ENCODE measurements around the gene IFRD1. TPM values are rescaled to one million over a fixed set of nuclear protein-coding genes. Genes with fewer than 3 reads are reported as not detected.

IFRD1 gene
- total RNA-seq = 24.6 TPM
- long read RNA-seq, transcript IFRD1-202 (12 exons, 2,290 nt) = major isoform, 45 of 59 reads
- long read RNA-seq, partial matches to known transcripts = 0 of 59 reads
- long read RNA-seq, other reads (novel, unspliced or antisense) = 12 of 59 reads

DNA sequence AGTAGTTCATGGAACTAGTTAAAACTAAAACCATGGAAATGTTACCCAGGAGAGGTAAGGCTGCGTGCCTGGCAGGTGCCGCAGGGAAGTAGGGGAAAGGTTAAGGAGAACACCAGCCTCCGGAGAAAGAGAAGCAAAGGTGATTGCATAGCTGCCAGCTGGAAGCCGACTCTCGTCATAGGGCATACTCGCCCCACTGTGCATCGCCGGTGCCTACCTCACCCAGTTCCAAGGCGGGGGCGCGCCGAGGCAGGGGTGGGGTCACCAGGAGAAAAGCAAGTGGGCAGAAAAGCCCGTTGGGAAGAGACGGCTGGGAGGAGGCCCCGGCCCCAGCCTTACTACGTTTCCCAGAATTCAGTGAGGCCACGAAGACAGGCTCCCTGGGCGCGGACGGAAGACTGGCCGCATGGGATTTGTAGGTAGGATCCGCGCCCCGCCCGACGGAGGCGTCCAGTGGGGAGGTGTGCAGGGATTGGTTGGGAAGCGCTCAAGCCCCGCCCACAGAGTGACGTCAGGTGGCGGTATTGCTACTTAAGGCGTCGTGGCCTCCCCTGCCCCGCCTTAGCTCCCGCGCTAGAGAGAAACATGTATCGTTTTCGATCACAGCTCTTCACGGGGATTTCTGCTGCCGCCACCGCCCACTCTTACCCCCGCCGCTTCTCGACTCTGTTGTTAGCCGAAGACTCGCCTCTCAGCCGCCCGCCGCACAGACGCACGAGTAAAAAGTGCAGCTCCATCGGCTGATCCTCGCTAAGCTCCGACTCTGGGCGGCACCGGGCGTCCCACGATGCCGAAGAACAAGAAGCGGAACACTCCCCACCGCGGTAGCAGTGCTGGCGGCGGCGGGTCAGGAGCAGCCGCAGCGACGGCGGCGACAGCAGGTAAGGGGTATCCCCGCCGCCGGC, at the start of gene IFRD1:
Gene IFRD1, plus strand, starts transcription at position 559 of the 905 bp plus-strand sequence. Its CDS starts 229 bp downstream, at position 788.
- H3K36me3 ChIP-seq = no peaks in the 10 kb centered on the region
- no peak for TF ChIP-seq CTCF (IDR thresholded peaks at IDR 0.05; ENCODE audit: borderline replicate concordance)
- intact Hi-C loops (cut with micrococcal nuclease) = loop anchor here (5.0 kb wide), 1 partner anchor 38 kb away; no protein-coding TSS in a partner anchor
- H3K4me1 ChIP-seq = peaks cover 57% of the 10 kb centered on the region
- H3K27me3 ChIP-seq (ENCODE audit: low read depth) = no peaks in the 10 kb centered on the region
- peak; percentile 99 for DNase-seq
- H3K4me3 ChIP-seq = peak within 1 kb of the TSS; percentile 94
- H3K27ac ChIP-seq (replicated peaks) = peak within 1 kb of the TSS; percentile 98
- no peaks in the 10 kb centered on the region for H3K9me3 ChIP-seq (replicated peaks)

DNA sequence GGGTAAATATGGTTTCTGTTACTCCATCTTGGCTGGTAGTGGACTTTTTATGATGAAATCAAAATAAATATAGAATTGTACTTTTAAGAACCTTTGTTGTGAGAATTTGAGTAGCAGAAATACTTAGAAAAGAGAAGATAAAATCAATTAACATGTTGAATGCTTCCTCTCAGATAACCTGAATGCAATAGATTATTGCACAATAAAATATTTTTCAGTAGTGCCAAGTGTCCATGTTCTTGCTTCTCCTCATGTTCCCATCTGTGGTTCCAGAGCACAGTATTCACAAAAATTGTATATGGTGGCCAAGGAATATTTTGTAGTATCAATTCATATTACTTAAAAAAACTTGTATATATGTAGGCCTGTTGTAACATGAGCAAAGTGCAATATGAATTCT, 45.9 kb upstream of the IFRD1 start:
- no peak overlapping the region for H3K27ac ChIP-seq (replicated peaks)
- H3K4me3 ChIP-seq = no peak overlapping the region
- H3K27me3 ChIP-seq (ENCODE audit: low read depth) = no peaks in the 10 kb centered on the region
- H3K9me3 ChIP-seq (replicated peaks) = no peaks in the 10 kb centered on the region
- DNase-seq = no peak
- intact Hi-C loops (cut with micrococcal nuclease) = no loop called here
- TF ChIP-seq CTCF (IDR thresholded peaks at IDR 0.05; ENCODE audit: borderline replicate concordance) = no peak
- no peaks in the 10 kb centered on the region for H3K4me1 ChIP-seq
- no peaks in the 10 kb centered on the region for H3K36me3 ChIP-seq

GRCh38 chr7:112405286-112405685, 45.0 kb upstream of the IFRD1 start:
- Histone ChIP-seq H3K4me3 (no peak overlapping the region), H3K27me3 (ENCODE audit: low read depth) (no peaks in the 10 kb centered on the region), H3K4me1 (no peaks in the 10 kb centered on the region), H3K27ac (replicated peaks) (no peak overlapping the region), H3K36me3 (no peaks in the 10 kb centered on the region), H3K9me3 (replicated peaks) (no peaks in the 10 kb centered on the region)
- intact Hi-C loops (cut with micrococcal nuclease) = no loop called here
- no peak for DNase-seq
- TF ChIP-seq CTCF (IDR thresholded peaks at IDR 0.05; ENCODE audit: borderline replicate concordance) = no peak

GRCh38 chr7:112407261-112407660, 43.0 kb upstream of the IFRD1 start:
- H3K27ac ChIP-seq (replicated peaks) = no peak overlapping the region
- DNase-seq = no peak
- H3K4me1 ChIP-seq = no peaks in the 10 kb centered on the region
- H3K4me3 ChIP-seq = no peak overlapping the region
- no peaks in the 10 kb centered on the region for H3K36me3 ChIP-seq
- intact Hi-C loops (cut with micrococcal nuclease) = no loop called here
- H3K9me3 ChIP-seq (replicated peaks) = no peaks in the 10 kb centered on the region
- no peaks in the 10 kb centered on the region for H3K27me3 ChIP-seq (ENCODE audit: low read depth)
- no peak for TF ChIP-seq CTCF (IDR thresholded peaks at IDR 0.05; ENCODE audit: borderline replicate concordance)

- TF ChIP-seq CTCF (IDR thresholded peaks at IDR 0.05; ENCODE audit: borderline replicate concordance) = no peak
- H3K9me3 ChIP-seq (replicated peaks) = no peaks in the 10 kb centered on the region
- H3K27me3 ChIP-seq (ENCODE audit: low read depth) = no peaks in the 10 kb centered on the region
- no peak overlapping the region for H3K27ac ChIP-seq (replicated peaks)
- intact Hi-C loops (cut with micrococcal nuclease) = loop anchor here (5.0 to 10.0 kb wide), 2 partner anchors 42 to 655 kb away; partner anchors contain the start of gene IFRD1
- H3K4me3 ChIP-seq = no peak overlapping the region
- H3K4me1 ChIP-seq = no peaks in the 10 kb centered on the region
- DNase-seq = no peak
- no peaks in the 10 kb centered on the region for H3K36me3 ChIP-seq
Observed at GRCh38 chr7:112410092-112410491, 40.2 kb upstream of the IFRD1 start.
